ENCODE data around the gene NEXMIF. TPM values are rescaled to one million over a fixed set of nuclear protein-coding genes. Genes with fewer than 3 reads are reported as not detected.
"Not testable (repeated sequence)": the region's sequence is repeated elsewhere in the genome, so short reads cannot be mapped to it uniquely, and the experiment has no call there.

NEXMIF gene
- total RNA-seq, 3 donors from 2014 or later (not counting 1 experiment from before 2014, with no cell fraction given): 0.02 to 0.08 (median 0.05) TPM

GRCh38 chrX:74736450-74736849, 188.8 kb downstream of the NEXMIF start:
- no CpG with 5 or more reads among the region's 3 CpGs for WGBS (ENCODE audit: insufficient coverage)
- Histone ChIP-seq H3K27me3 (ENCODE audit: control insufficient read depth, insufficient read depth, low read length) (no peaks in the 10 kb centered on the region), H3K9me3 (ENCODE audit: control insufficient read depth, insufficient read depth, low read length) (no peaks in the 10 kb centered on the region), H3K4me1 (ENCODE audit: control insufficient read depth, insufficient read depth, low read length) (no peaks in the 10 kb centered on the region), H3K27ac (ENCODE audit: low read length) (no peak overlapping the region), H3K36me3 (ENCODE audit: control insufficient read depth, insufficient read depth, low read length) (no peaks in the 10 kb centered on the region), H3K4me3 (ENCODE audit: low read length) (no peak overlapping the region)
- no peaks in the 10 kb centered on the region for H3K4me1 Mint-ChIP-seq
- H3K27me3 Mint-ChIP-seq (ENCODE audit: low read depth in 2 of 2): peaks cover 0 to 11% of the 10 kb centered on the region in 2 donors
- ATAC-seq (no peak), DNase-seq (no peak)
- H3K36me3 Mint-ChIP-seq: no peaks in the 10 kb centered on the region
- TF ChIP-seq, protein P1, sequence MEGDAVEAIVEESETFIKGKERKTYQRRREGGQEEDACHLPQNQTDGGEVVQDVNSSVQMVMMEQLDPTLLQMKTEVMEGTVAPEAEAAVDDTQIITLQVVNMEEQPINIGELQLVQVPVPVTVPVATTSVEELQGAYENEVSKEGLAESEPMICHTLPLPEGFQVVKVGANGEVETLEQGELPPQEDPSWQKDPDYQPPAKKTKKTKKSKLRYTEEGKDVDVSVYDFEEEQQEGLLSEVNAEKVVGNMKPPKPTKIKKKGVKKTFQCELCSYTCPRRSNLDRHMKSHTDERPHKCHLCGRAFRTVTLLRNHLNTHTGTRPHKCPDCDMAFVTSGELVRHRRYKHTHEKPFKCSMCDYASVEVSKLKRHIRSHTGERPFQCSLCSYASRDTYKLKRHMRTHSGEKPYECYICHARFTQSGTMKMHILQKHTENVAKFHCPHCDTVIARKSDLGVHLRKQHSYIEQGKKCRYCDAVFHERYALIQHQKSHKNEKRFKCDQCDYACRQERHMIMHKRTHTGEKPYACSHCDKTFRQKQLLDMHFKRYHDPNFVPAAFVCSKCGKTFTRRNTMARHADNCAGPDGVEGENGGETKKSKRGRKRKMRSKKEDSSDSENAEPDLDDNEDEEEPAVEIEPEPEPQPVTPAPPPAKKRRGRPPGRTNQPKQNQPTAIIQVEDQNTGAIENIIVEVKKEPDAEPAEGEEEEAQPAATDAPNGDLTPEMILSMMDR (IDR thresholded peaks at IDR 0.05): no peak
- H3K4me3 Mint-ChIP-seq: no peak overlapping the region
- no peak overlapping the region for H3K27ac Mint-ChIP-seq
- intact Hi-C loops (cut with micrococcal nuclease): no loop called here
- H3K9me3 Mint-ChIP-seq: no peaks in the 10 kb centered on the region

DNA sequence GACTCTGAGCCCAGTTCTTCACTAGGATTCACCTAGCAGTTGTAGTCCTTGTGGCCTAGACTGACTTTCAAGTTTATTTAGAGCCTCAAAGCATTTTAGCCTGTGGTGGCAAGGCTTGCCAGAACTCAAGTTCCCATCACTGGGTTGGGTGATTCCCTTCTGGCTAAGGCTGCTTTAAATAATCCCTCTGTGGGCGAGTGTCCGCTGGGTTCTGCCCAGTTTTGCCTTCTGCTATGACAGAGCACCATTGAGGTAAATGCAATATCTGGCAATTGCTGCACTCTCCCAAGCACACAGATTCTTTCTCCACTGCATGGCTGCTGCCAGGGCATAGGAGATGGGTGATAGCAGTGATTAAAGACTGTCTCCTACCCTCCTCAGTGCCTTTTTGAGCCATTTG, 220.0 kb downstream of the NEXMIF start:
- no peaks in the 10 kb centered on the region for H3K36me3 Mint-ChIP-seq
- TF ChIP-seq, protein P1 (IDR thresholded peaks at IDR 0.05): no peak
- no peak for ATAC-seq
- H3K4me3 Mint-ChIP-seq: no peak overlapping the region
- H3K4me3 ChIP-seq (ENCODE audit: low read length): no peak overlapping the region
- H3K9me3 ChIP-seq (ENCODE audit: control insufficient read depth, insufficient read depth, low read length): no peaks in the 10 kb centered on the region
- no peak overlapping the region for H3K27ac ChIP-seq (ENCODE audit: low read length)
- H3K27me3 Mint-ChIP-seq (ENCODE audit: low read depth in 2 of 2): peaks cover 0 to 28% of the 10 kb centered on the region in 2 donors
- H3K4me1 ChIP-seq (ENCODE audit: control insufficient read depth, insufficient read depth, low read length): no peaks in the 10 kb centered on the region
- H3K9me3 Mint-ChIP-seq: no peaks in the 10 kb centered on the region
- H3K27ac Mint-ChIP-seq: no peak overlapping the region
- H3K36me3 ChIP-seq (ENCODE audit: control insufficient read depth, insufficient read depth, low read length): no peaks in the 10 kb centered on the region
- intact Hi-C loops (cut with micrococcal nuclease): no loop called here
- no peaks in the 10 kb centered on the region for H3K4me1 Mint-ChIP-seq
- WGBS (ENCODE audit: insufficient coverage): 88% methylated on average over 2 of the region's 2 CpGs
- H3K27me3 ChIP-seq (ENCODE audit: control insufficient read depth, insufficient read depth, low read length): no peaks in the 10 kb centered on the region
- no peak for DNase-seq

DNA sequence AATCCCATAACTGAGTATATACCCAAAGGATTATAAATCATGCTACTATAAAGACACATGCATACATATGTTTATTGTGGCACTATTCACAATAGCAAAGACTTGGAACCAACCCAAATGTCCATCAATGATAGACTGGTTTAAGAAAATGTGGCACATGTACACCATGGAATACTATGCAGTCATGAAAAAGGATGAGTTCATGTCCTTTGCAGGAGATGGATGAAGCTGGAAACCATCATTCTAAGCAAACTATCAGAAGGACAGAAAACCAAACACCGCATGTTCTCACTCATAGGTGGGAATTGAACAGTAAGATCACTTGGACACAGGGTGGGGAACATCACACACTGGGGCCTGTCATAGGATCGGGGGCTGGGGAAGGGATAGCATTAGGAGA, 223.9 kb downstream of the NEXMIF start:
- ATAC-seq; intact Hi-C loops (cut with micrococcal nuclease); H3K4me1 Mint-ChIP-seq; H3K27me3 Mint-ChIP-seq (ENCODE audit: low read depth in 2 of 2); H3K9me3 ChIP-seq (ENCODE audit: control insufficient read depth, insufficient read depth, low read length); H3K27ac Mint-ChIP-seq; H3K4me3 ChIP-seq (ENCODE audit: low read length); H3K4me3 Mint-ChIP-seq; H3K36me3 ChIP-seq (ENCODE audit: control insufficient read depth, insufficient read depth, low read length); H3K27me3 ChIP-seq (ENCODE audit: control insufficient read depth, insufficient read depth, low read length); H3K27ac ChIP-seq (ENCODE audit: low read length); H3K9me3 Mint-ChIP-seq; DNase-seq; H3K4me1 ChIP-seq (ENCODE audit: control insufficient read depth, insufficient read depth, low read length); H3K36me3 Mint-ChIP-seq: not testable (repeated sequence)
- 100% methylated on average over 1 of the region's 2 CpGs for WGBS (ENCODE audit: insufficient coverage)

- Mint-ChIP-seq H3K27ac (no peak overlapping the region), H3K27me3 (ENCODE audit: low read depth in 2 of 2) (peaks cover 0 to 3% of the 10 kb centered on the region in 2 donors), H3K36me3 (no peaks in the 10 kb centered on the region), H3K9me3 (no peaks in the 10 kb centered on the region), H3K4me1 (no peaks in the 10 kb centered on the region), H3K4me3 (no peak overlapping the region)
- no peaks in the 10 kb centered on the region for H3K36me3 ChIP-seq (ENCODE audit: control insufficient read depth, insufficient read depth, low read length)
- no peak overlapping the region for H3K27ac ChIP-seq (ENCODE audit: low read length)
- DNase-seq (no peak), ATAC-seq (no peak)
- no peaks in the 10 kb centered on the region for H3K4me1 ChIP-seq (ENCODE audit: control insufficient read depth, insufficient read depth, low read length)
- TF ChIP-seq, protein P1 (IDR thresholded peaks at IDR 0.05): no peak
- no peaks in the 10 kb centered on the region for H3K27me3 ChIP-seq (ENCODE audit: control insufficient read depth, insufficient read depth, low read length)
- WGBS (ENCODE audit: insufficient coverage): 85% methylated on average over 1 of the region's 2 CpGs
- H3K9me3 ChIP-seq (ENCODE audit: control insufficient read depth, insufficient read depth, low read length): no peaks in the 10 kb centered on the region
- no peak overlapping the region for H3K4me3 ChIP-seq (ENCODE audit: low read length)
- intact Hi-C loops (cut with micrococcal nuclease): no loop called here
Observed at GRCh38 chrX:74684466-74684865, 240.8 kb downstream of the NEXMIF start.

Other genes with a start within 250 kb of the NEXMIF start
- 10 to 100 TPM; 17.9 to 26.8 (median 20.4) TPM for gene ABCB7, start 230.8 kb upstream of the NEXMIF start, total RNA-seq

Data from natural killer cell (primary cell).